Kidney epithelial cell (primary cell): ENCODE data around the gene SIRT5. TPM values are rescaled to one million over a fixed set of nuclear protein-coding genes. Genes with fewer than 3 reads are reported as not detected.

ENCODE experiments used
- DNase-seq: peaks from one replicate; pipeline ENCODE4 v3.0.0-alpha.2; 2010; ENCODE audit warnings: low read depth
- H3K27me3 ChIP-seq: 2 replicates; pipeline ENCODE4 v1.6.0; 2011; ENCODE audit warnings: low read length; ENCODE audit not compliant: control insufficient read depth, insufficient read depth
- H3K36me3 ChIP-seq: 2 replicates; pipeline ENCODE4 v1.5.1; 2011; ENCODE audit warnings: low read length; ENCODE audit not compliant: control insufficient read depth, insufficient read depth
- H3K4me3 ChIP-seq: 2 replicates; pipeline ENCODE4 v1.5.1; 2011; ENCODE audit warnings: low read depth, mild to moderate bottlenecking, control low read depth, low read length
- total RNA-seq: library from RNA; depleted of rRNA; stranded (reverse); fragments of >200 nt; gene quantifications from 2 replicates; pipeline ENCODE4 v1.2.3, GENCODE V29; 2015
- TF ChIP-seq, protein P1 (sequence below): IDR thresholded peaks from 2 replicates; pipeline ENCODE4 v1.5.1; 2011; ENCODE audit warnings: mild to moderate bottlenecking, moderate library complexity, low read length, control low read depth, inconsistent platforms; ENCODE audit not compliant: insufficient read depth, poor library complexity, severe bottlenecking

Gene SIRT5
- total RNA-seq, 1 donor from 2014 or later, result 11.9 TPM

DNA sequence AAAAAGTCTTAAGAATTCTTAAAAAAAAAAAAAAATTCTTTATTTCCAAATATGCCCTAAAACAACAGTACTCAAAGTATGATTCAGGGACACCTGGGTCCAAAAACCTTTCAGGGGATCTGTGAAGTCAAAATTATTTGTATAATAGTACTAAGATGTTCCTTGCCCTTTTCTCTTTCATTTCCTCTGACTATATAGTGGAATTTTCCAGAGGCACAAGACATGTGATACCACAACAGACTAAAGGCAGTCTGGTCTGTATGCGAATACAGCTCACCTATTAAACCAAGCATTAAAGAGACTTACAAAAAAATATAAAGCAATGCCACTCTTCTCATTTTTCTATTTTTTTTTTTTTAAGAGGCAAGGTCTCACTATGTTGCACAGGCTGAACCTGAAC lies 56.1 kb downstream of the SIRT5 start:
- Histone ChIP-seq H3K4me3 (no peak overlapping the region), H3K27me3 (no peaks in the 10 kb centered on the region), H3K36me3 (no peaks in the 10 kb centered on the region)
- TF ChIP-seq, protein P1, sequence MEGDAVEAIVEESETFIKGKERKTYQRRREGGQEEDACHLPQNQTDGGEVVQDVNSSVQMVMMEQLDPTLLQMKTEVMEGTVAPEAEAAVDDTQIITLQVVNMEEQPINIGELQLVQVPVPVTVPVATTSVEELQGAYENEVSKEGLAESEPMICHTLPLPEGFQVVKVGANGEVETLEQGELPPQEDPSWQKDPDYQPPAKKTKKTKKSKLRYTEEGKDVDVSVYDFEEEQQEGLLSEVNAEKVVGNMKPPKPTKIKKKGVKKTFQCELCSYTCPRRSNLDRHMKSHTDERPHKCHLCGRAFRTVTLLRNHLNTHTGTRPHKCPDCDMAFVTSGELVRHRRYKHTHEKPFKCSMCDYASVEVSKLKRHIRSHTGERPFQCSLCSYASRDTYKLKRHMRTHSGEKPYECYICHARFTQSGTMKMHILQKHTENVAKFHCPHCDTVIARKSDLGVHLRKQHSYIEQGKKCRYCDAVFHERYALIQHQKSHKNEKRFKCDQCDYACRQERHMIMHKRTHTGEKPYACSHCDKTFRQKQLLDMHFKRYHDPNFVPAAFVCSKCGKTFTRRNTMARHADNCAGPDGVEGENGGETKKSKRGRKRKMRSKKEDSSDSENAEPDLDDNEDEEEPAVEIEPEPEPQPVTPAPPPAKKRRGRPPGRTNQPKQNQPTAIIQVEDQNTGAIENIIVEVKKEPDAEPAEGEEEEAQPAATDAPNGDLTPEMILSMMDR, result no peak
- no peak for DNase-seq

DNA sequence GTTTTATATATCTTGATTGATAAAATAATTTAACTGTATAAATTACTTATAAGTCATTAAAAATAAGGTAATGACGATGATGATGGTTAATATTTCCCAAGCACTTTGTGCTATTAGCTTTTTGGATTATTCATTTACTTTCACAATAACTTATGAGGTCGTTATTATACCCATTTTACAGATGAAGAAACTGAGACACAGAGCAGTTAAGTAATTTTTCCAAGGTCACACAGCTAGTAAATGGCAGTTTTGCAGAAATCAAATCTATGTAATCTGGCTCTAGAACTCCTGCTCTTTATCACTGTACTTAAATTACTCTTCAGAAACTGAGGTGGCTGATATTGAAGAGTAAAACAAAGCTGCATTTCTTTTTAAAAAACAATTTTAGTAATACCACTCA lies 58.9 kb downstream of the SIRT5 start:
- peaks cover under 1% of the 10 kb centered on the region for H3K36me3 ChIP-seq
- H3K27me3 ChIP-seq, result no peaks in the 10 kb centered on the region
- TF ChIP-seq, protein P1, result no peak
- no peak overlapping the region for H3K4me3 ChIP-seq
- DNase-seq, result no peak

DNA sequence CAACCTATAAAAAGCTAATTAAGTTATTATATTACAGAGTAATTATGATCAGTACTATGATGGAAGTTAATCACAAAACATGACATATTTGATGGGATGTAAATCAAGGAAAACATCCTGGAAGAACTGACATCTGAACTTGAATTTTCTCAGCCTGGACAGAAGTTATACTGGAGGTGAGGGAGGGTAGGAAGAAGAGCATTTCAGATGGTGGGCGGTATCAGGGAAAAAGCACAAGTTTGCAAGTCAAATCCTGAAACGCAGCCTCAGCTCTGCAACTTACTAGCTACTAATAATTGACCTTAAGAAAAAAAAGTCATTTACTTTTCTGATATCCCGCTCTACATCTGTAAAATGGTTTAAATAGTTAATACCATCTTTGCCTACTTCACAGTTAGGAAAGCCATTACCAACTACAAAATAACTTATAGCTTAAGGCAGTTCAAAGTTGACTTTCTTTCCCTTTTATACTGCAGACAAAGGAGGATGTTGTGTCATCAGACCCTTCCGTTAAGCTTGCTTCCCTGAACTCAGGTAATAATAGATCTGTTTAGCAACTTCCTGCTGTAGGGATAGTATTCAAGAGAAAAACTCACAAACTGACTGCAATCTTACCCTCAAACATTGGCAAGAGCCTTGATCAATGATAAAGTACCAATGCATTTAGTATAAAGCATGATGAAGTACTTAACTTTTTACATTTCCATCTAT lies 61.7 kb downstream of the SIRT5 start:
- H3K27me3 ChIP-seq, result no peaks in the 10 kb centered on the region
- peaks cover 1% of the 10 kb centered on the region for H3K36me3 ChIP-seq
- no peak for DNase-seq
- no peak overlapping the region for H3K4me3 ChIP-seq
- TF ChIP-seq, protein P1, result no peak

DNA sequence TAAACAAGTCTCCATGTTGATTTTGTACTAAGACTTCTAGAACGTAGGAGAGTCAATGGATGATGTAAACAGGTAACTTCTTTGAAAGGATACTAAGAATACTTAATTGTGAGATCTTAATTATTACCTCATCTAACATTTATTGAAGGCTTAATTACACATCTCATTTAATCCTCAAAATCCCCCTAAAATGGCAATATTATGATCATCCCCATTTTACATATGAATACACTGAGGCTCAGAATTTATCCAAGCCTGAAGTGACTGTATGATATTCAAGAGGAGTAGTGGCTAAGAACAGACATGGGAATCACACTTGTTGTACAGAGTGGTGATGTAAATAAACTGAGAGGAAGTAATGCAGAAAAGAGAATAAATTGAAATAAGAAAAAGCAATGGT lies 63.6 kb downstream of the SIRT5 start:
- TF ChIP-seq, protein P1, result no peak
- peaks cover 1% of the 10 kb centered on the region for H3K36me3 ChIP-seq
- H3K27me3 ChIP-seq, result no peaks in the 10 kb centered on the region
- DNase-seq, result no peak
- H3K4me3 ChIP-seq, result no peak overlapping the region

DNA sequence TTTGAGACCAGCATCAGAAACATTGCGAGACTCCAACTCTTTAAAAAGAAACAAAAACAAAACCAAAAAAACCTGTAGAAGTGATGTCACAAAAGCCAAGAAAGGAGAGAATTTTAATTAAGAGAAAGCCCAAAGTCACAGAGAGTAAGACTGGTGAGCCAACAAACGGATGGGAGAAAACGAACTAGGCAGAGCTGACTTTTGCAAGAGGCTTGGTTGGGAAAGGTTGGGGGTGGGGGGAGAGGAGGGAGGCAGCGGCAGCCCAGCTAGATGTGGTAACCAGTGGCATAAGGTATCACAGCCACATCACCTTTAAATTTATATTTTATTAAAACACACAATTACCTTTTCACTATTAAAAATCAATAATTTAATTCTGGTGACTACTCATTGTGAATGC lies 64.2 kb downstream of the SIRT5 start:
- H3K27me3 ChIP-seq, result no peaks in the 10 kb centered on the region
- TF ChIP-seq, protein P1, result no peak
- H3K36me3 ChIP-seq, result peaks cover 1% of the 10 kb centered on the region
- no peak for DNase-seq
- no peak overlapping the region for H3K4me3 ChIP-seq

DNA sequence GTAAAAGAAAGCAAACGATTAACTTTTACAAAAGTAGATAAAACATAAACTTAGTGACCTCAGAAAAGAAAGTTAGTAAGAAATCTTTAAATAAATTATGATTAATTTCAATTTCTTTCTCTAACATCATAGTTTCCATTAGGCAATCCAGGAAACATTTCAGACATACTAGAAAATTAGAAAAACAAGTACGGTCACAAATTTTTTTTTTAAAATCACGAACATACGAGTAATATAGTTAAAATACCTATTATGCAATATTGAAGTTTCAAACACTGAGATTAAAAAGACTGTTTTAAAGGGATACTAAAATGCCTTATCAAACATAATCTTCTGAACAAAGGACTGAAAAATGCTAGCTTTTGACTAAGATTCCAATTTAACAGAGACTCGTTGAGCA lies 66.9 kb downstream of the SIRT5 start:
- TF ChIP-seq, protein P1, result no peak
- no peak for DNase-seq
- Histone ChIP-seq H3K36me3 (peaks cover 1% of the 10 kb centered on the region), H3K4me3 (no peak overlapping the region), H3K27me3 (no peaks in the 10 kb centered on the region)
